Measurements from ENCODE around the gene TPSG1.
"Not testable (repeated sequence)": the region's sequence is repeated elsewhere in the genome, so short reads cannot be mapped to it uniquely, and the experiment has no call there.

TPSG1 gene

GRCh38 chr16:1194665-1195392, 30.2 kb downstream of the TPSG1 start:
- DNase-seq (ENCODE audit: low read depth), result no peak

GRCh38 chr16:1193825-1194581, 31.1 kb downstream of the TPSG1 start:
- TF ChIP-seq CTCF (IDR thresholded peaks at IDR 0.05; ENCODE audit: control insufficient read depth, extremely low read depth, insufficient read depth), result no peak
- no peak overlapping the region for H3K4me3 ChIP-seq (ENCODE audit: low read depth, low read length)
- no peak for DNase-seq (ENCODE audit: low read depth)

More at GRCh38 chr16:1194665-1195392, 30.2 kb downstream of the TPSG1 start:
- H3K4me3 ChIP-seq (ENCODE audit: low read depth, low read length), result peak overlapping the region; percentile 38
- peak; percentile 79 for TF ChIP-seq CTCF (IDR thresholded peaks at IDR 0.05; ENCODE audit: control insufficient read depth, extremely low read depth, insufficient read depth)

- TF ChIP-seq CTCF (IDR thresholded peaks at IDR 0.05; ENCODE audit: control insufficient read depth, extremely low read depth, insufficient read depth), result no peak
- no peak overlapping the region for H3K4me3 ChIP-seq (ENCODE audit: low read depth, low read length)
- no peak for DNase-seq (ENCODE audit: low read depth)
Measured at GRCh38 chr16:1193143-1193824, 31.8 kb downstream of the TPSG1 start.

- H3K4me3 ChIP-seq (ENCODE audit: low read depth, low read length), result no peak overlapping the region
- TF ChIP-seq CTCF (IDR thresholded peaks at IDR 0.05; ENCODE audit: control insufficient read depth, extremely low read depth, insufficient read depth), result no peak
- DNase-seq (ENCODE audit: low read depth), result no peak
Measured at GRCh38 chr16:1192384-1193073, 32.5 kb downstream of the TPSG1 start.

- not testable (repeated sequence) for DNase-seq (ENCODE audit: low read depth)
Measured at GRCh38 chr16:1190789-1191188, 34.3 kb downstream of the TPSG1 start.

GRCh38 chr16:1189455-1189854, 35.6 kb downstream of the TPSG1 start:
- TF ChIP-seq CTCF (IDR thresholded peaks at IDR 0.05; ENCODE audit: control insufficient read depth, extremely low read depth, insufficient read depth), result no peak
- no peak for DNase-seq (ENCODE audit: low read depth)
- no peak overlapping the region for H3K4me3 ChIP-seq (ENCODE audit: low read depth, low read length)

More at GRCh38 chr16:1190789-1191188, 34.3 kb downstream of the TPSG1 start:
- not testable (repeated sequence) for H3K4me3 ChIP-seq (ENCODE audit: low read depth, low read length)

Measured in LNCaP clone FGC (cell line).